Epithelial cell of proximal tubule (primary cell): ENCODE data around the gene PACRG. TPM values are rescaled to one million over a fixed set of nuclear protein-coding genes. Genes with fewer than 3 reads are reported as not detected.

Source experiments
- DNase-seq: peaks from one replicate; pipeline ENCODE4 v3.0.0-alpha.2; 2011; ENCODE audit warnings: low read depth
- H3K4me3 ChIP-seq: 2 replicates; pipeline ENCODE4 v1.5.1; 2011; ENCODE audit warnings: low read depth, mild to moderate bottlenecking, low read length
- CTCF ChIP-seq: conservative IDR thresholded peaks from 2 replicates; pipeline ENCODE4 v1.5.1; 2012; ENCODE audit warnings: low read depth, mild to moderate bottlenecking, low read length
- total RNA-seq: library from RNA; depleted of rRNA; stranded (reverse); fragments of >200 nt; gene quantifications from 2 replicates; pipeline ENCODE4 v1.2.3, GENCODE V29; 2015

Gene PACRG
- total RNA-seq, 1 donor from 2014 or later, result 0.12 TPM

- no peak for DNase-seq
Observed at GRCh38 chr6:162715601-162716000, 12.2 kb upstream of the PACRG start.

DNA sequence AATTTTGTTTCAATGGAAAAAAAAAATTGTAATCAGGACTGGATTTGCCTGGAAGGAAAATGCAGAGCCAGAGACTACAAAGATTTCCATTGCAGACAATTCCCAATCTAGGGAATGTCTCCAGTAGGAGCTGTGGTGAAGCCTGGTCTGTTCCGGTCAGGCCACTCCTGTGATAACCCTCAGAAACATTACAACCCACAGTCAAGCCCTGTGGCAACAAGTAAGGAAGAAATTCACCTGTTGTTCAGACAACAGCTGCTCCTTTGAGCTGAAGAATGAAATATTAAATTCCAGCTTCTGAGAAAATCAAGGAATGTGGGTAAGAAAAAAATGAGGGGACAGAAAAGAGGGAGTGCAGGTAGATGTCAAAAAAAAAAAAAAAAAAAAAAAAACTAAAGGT is 8.2 kb upstream of the PACRG start:
- H3K4me3 ChIP-seq, result no peak overlapping the region
- no peak for DNase-seq
- no peak for TF ChIP-seq CTCF

More at GRCh38 chr6:162715601-162716000, 12.2 kb upstream of the PACRG start:
- TF ChIP-seq CTCF, result no peak
- no peak overlapping the region for H3K4me3 ChIP-seq

DNA sequence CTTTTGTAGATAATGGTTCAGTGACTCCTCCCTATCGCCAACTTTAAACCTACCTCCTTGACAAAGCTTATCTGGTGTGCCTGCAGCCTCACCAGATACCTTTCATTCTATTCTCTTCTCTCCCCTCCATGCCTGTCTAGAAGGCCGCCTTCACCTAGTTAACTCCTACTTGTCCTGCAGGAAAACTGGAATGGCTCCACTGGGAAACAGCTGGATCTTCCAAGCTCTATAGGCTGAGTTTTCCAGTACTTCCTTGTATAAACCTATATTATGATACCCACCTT is 6.4 kb upstream of the PACRG start:
- TF ChIP-seq CTCF, result no peak
- no peak overlapping the region for H3K4me3 ChIP-seq
- no peak for DNase-seq

DNA sequence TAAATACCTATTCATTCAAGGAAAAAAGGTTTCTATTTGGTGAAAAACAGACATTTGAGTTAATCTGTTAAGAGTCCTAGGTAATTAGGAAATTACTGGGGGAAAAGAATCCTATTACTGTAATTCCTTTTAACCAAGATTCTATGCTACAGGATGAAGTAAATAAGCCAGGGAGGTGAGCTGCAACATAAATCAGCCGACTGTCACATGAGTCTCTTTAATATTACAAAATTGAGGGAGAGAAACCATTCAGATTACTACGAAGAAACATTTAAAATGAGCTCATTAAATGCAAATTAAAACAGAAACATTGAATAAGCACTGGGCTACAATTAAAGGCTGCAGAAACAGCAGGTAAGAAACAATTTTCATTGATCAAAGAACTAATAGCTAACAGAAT is 5.5 kb upstream of the PACRG start:
- no peak overlapping the region for H3K4me3 ChIP-seq
- DNase-seq, result no peak
- no peak for TF ChIP-seq CTCF

GRCh38 chr6:162722633-162723032 is 5.1 kb upstream of the PACRG start:
- no peak overlapping the region for H3K4me3 ChIP-seq
- DNase-seq, result no peak
- TF ChIP-seq CTCF, result no peak

GRCh38 chr6:162726947-162727321 is 840 bp upstream of the PACRG start:
- peak overlapping the region; percentile 85 for H3K4me3 ChIP-seq
- TF ChIP-seq CTCF, result no peak
- no peak for DNase-seq

- TF ChIP-seq CTCF, result no peak
- peak overlapping the region; percentile 42 for H3K4me3 ChIP-seq
- no peak for DNase-seq
Observed at GRCh38 chr6:162728197-162728596, 423 bp downstream of the PACRG start.
